H1 (cell line): ENCODE measurements around the gene HSPA12A. TPM values are rescaled to one million over a fixed set of nuclear protein-coding genes. Genes with fewer than 3 reads are reported as not detected.
A peak's percentile ranks its signal among the peaks of the same experiment; 100 is the strongest.

Experiments
- CTCF ChIA-PET: fragments of 300-600 bp; sonication (Branson Sonifier 250); formaldehyde crosslinking; loops from one replicate; lab custom pipeline; 2021; ENCODE audit not compliant: partially characterized antibody; lab: Charles Lee
- POLR2A ChIA-PET: fragments of 300-600 bp; sonication (Branson Sonifier 250); formaldehyde crosslinking; loops from one replicate; lab custom pipeline; 2021; ENCODE audit warnings: inconsistent platforms; ENCODE audit not compliant: partially characterized antibody; lab: Charles Lee
- DNase-seq, 2 experiments: peaks; one replicate each; pipeline versions ENCODE4 v3.0.0 to v3.0.0-alpha.2; 2010 to 2022; ENCODE audit warnings: low spot score in 2 of 2, low read depth in 1 of 2, mixed read lengths in 1 of 2
- FAIRE-seq: peaks from 2 replicates; lab custom pipeline; 2011; peaks lifted over from hg19 to GRCh38; lab: Jason Lieb, UNC
- H2AFZ ChIP-seq: 2 replicates; pipeline ENCODE4 v1.8.1; 2012; ENCODE audit warnings: low read length, inconsistent platforms
- H2AK5ac ChIP-seq: 2 replicates; pipeline ENCODE4 v1.6.1; 2013; ENCODE audit warnings: low read depth, low read length
- H2BK120ac ChIP-seq: replicated peaks from 2 replicates; pipeline ENCODE3; 2013; ENCODE audit warnings: low read depth, low read length, inconsistent platforms
- H2BK12ac ChIP-seq: 2 replicates; pipeline ENCODE4 v1.6.1; 2013; ENCODE audit warnings: low read depth, low read length
- H2BK15ac ChIP-seq: 2 replicates; pipeline ENCODE4 v1.6.1; 2013; ENCODE audit warnings: low read length
- H2BK20ac ChIP-seq: 2 replicates; pipeline ENCODE4 v1.6.1; 2013; ENCODE audit warnings: low read length
- H2BK5ac ChIP-seq: 2 replicates; pipeline ENCODE4 v1.6.1; 2013; ENCODE audit warnings: low read depth, low read length
- H3K14ac ChIP-seq: 2 replicates; pipeline ENCODE4 v1.6.1; 2013; ENCODE audit warnings: inconsistent platforms; ENCODE audit not compliant: insufficient read length
- H3K18ac ChIP-seq: 2 replicates; pipeline ENCODE4 v1.6.1; 2013; ENCODE audit warnings: low read length; ENCODE audit errors: extremely low read depth
- H3K23ac ChIP-seq: 2 replicates; pipeline ENCODE4 v1.6.1; 2013; ENCODE audit warnings: inconsistent platforms; ENCODE audit not compliant: insufficient read length
- H3K23me2 ChIP-seq: 2 replicates; pipeline ENCODE4 v1.6.1; 2013; ENCODE audit warnings: low read depth, low read length
- H3K27ac ChIP-seq: 2 replicates; pipeline ENCODE4 v1.6.1; 2011; ENCODE audit warnings: low read depth, low read length, inconsistent platforms
- H3K27me3 ChIP-seq, 4 experiments: replicated peaks in 1 of 4; 1 replicate in 1 of 4; 2 replicates in 3 of 4; pipeline versions ENCODE4 v1.6.1 to v1.8.1; 2011 to 2013; ENCODE audit warnings: low read length in 3 of 4, mild to moderate bottlenecking in 3 of 4, inconsistent platforms in 2 of 4, mixed read lengths in 2 of 4, moderate library complexity in 1 of 4; ENCODE audit not compliant: control insufficient read depth in 3 of 4, insufficient read depth in 3 of 4; ENCODE audit errors: extremely low read depth in 1 of 4
- H3K36me3 ChIP-seq, 4 experiments: 2 replicates each; pipeline versions ENCODE4 v1.6.1 to v1.8.1; 2011 to 2013; ENCODE audit warnings: mild to moderate bottlenecking in 4 of 4, low read length in 3 of 4, moderate library complexity in 2 of 4, control low read depth in 1 of 4, inconsistent platforms in 1 of 4; ENCODE audit not compliant: insufficient read depth in 4 of 4, control insufficient read depth in 2 of 4
- H3K4ac ChIP-seq: replicated peaks from 2 replicates; pipeline ENCODE3; 2013; ENCODE audit warnings: low read length, low read depth, mixed read lengths, inconsistent platforms; ENCODE audit not compliant: insufficient read length
- H3K4me1 ChIP-seq, 4 experiments: replicated peaks in 1 of 4; 1 replicate in 1 of 4; 2 replicates in 3 of 4; pipeline versions ENCODE4 v1.6.1 to v1.8.1; 2011 to 2013; ENCODE audit warnings: low read length in 3 of 4, inconsistent platforms in 2 of 4, mixed read lengths in 1 of 4; ENCODE audit not compliant: insufficient read depth in 4 of 4, control insufficient read depth in 3 of 4
- H3K4me2 ChIP-seq, 2 experiments: 2 replicates each; pipeline versions ENCODE4 v1.6.1 to v1.8.1; 2011 to 2013; ENCODE audit warnings: low read depth in 2 of 2, low read length in 2 of 2, control low read depth in 1 of 2, inconsistent platforms in 1 of 2, mild to moderate bottlenecking in 1 of 2; ENCODE audit not compliant: insufficient read depth in 1 of 2
- H3K4me3 ChIP-seq, 4 experiments: fragments of 200-600, 300-600 bp in 1 of 4; sonication (generic), shearing (Covaris generic), sonication (Bioruptor Twin) in 1 of 4; 2 replicates each; pipeline versions ENCODE4 v1.5.1 to v1.8.1; 2011 to 2016; ENCODE audit warnings: low read length in 4 of 4, low read depth in 3 of 4, control low read depth in 2 of 4, inconsistent platforms in 2 of 4, mild to moderate bottlenecking in 2 of 4, mixed read lengths in 1 of 4, moderate library complexity in 1 of 4; ENCODE audit not compliant: insufficient read depth in 2 of 4; ENCODE audit errors: extremely low read depth in 1 of 4
- H3K56ac ChIP-seq: replicated peaks from 2 replicates; pipeline ENCODE3; 2013; ENCODE audit warnings: low read depth, mild to moderate bottlenecking, mixed read lengths, low read length, inconsistent platforms; ENCODE audit not compliant: insufficient read length
- H3K79me1 ChIP-seq: 2 replicates; pipeline ENCODE4 v1.6.1; 2013; ENCODE audit warnings: low read depth, low read length, control low read depth
- H3K79me2 ChIP-seq, 2 experiments: 2 replicates each; pipeline versions ENCODE4 v1.6.1 to v1.8.1; 2012 to 2013; ENCODE audit warnings: low read length in 2 of 2, mild to moderate bottlenecking in 2 of 2, inconsistent platforms in 1 of 2; ENCODE audit not compliant: insufficient read depth in 2 of 2, control insufficient read depth in 1 of 2
- H3K9ac ChIP-seq, 4 experiments: replicated peaks in 1 of 4; 1 replicate in 1 of 4; 2 replicates in 3 of 4; pipeline versions ENCODE4 v1.6.1 to v1.8.1; 2011 to 2013; ENCODE audit warnings: low read depth in 3 of 4, low read length in 3 of 4, control low read depth in 2 of 4, mild to moderate bottlenecking in 2 of 4, moderate library complexity in 2 of 4, inconsistent platforms in 1 of 4; ENCODE audit errors: extremely low read depth in 1 of 4
- H3K9me3 ChIP-seq, 2 experiments: 2 replicates each; pipeline versions ENCODE4 v1.6.1 to v1.8.1; 2012 to 2013; ENCODE audit warnings: mild to moderate bottlenecking in 2 of 2, moderate library complexity in 2 of 2, control low read depth in 1 of 2, inconsistent platforms in 1 of 2, low read depth in 1 of 2, low read length in 1 of 2, mixed read lengths in 1 of 2; ENCODE audit not compliant: insufficient read depth in 2 of 2
- H4K20me1 ChIP-seq, 2 experiments: replicated peaks in 1 of 2; 2 replicates each; pipeline versions ENCODE3 to v1.8.1; 2011 to 2013; ENCODE audit warnings: inconsistent platforms in 2 of 2, low read length in 2 of 2, mild to moderate bottlenecking in 1 of 2; ENCODE audit not compliant: insufficient read depth in 2 of 2, control insufficient read depth in 1 of 2
- H4K5ac ChIP-seq: 2 replicates; pipeline ENCODE4 v1.6.1; 2013; ENCODE audit warnings: low read length, low read depth, mixed read lengths, inconsistent platforms; ENCODE audit not compliant: insufficient read length
- H4K8ac ChIP-seq: 2 replicates; pipeline ENCODE4 v1.8.0; 2013; ENCODE audit warnings: mild to moderate bottlenecking, moderate library complexity, low read length, inconsistent platforms; ENCODE audit not compliant: insufficient read depth; ENCODE audit errors: extremely low read depth
- H4K91ac ChIP-seq: replicated peaks from 2 replicates; pipeline ENCODE3; 2013; ENCODE audit warnings: low read length, mixed read lengths, inconsistent platforms; ENCODE audit not compliant: insufficient read length
- ASH2L ChIP-seq: fragments of 200-600, 300-600 bp; sonication (generic); IDR thresholded peaks from one replicate; pipeline ENCODE4 v1.7.1; 2017; ENCODE audit warnings: low read length
- CTBP2 ChIP-seq: IDR thresholded peaks from 2 replicates; pipeline ENCODE4 v1.7.0; 2011; ENCODE audit warnings: borderline replicate concordance, mild to moderate bottlenecking, moderate library complexity, mixed read lengths, low read length; ENCODE audit not compliant: insufficient read depth, insufficient read length
- RAD21 ChIP-seq, 2 experiments: IDR thresholded peaks in 1 of 2; conservative IDR thresholded peaks in 1 of 2; 2 replicates each; pipeline ENCODE4 v1.6.1; 2011; ENCODE audit warnings: low read depth in 2 of 2, low read length in 2 of 2, improper control_type of control experiment in 1 of 2, inconsistent platforms in 1 of 2, mild to moderate bottlenecking in 1 of 2, moderate library complexity in 1 of 2
- SP2 ChIP-seq: IDR thresholded peaks from 2 replicates; pipeline ENCODE4 v1.6.1; 2012; ENCODE audit warnings: mild to moderate bottlenecking, low read length, inconsistent platforms
- WGBS, 2 experiments: shearing (Covaris generic) in 1 of 2; methylation state at CpG; one replicate each; pipeline versions ENCODE4 v1.1.6 to v1.1.7; 2013 to 2015; ENCODE audit warnings: low lambda C conversion rate in 2 of 2, mixed read lengths in 2 of 2, inconsistent platforms in 1 of 2, low coverage in 1 of 2, missing lambda C conversion rate in 1 of 2; ENCODE audit not compliant: insufficient replicate concordance in 2 of 2, insufficient coverage in 1 of 2, insufficient read length in 1 of 2; ENCODE audit errors: extremely low coverage in 1 of 2, missing lambda C conversion rate in 1 of 2; 5-methylcytosine and 5-hydroxymethylcytosine counted together
- polyA plus RNA-seq, 7 experiments: library from polyadenylated mRNA; depleted of rRNA in 3 of 7; stranded (reverse) in 5 of 7; unstranded in 2 of 7; fragments of >200 nt in 5 of 7; fragments of 200-250 nt in 2 of 7; gene quantifications; 1 replicate in 5 of 7; 2 replicates in 1 of 7; 4 replicates in 1 of 7; pipeline versions ENCODE4 v1.2.1 to v1.2.3, GENCODE V29; 2011 to 2013; ENCODE audit warnings: missing spikeins in 2 of 7, mixed read lengths in 2 of 7
- total RNA-seq: library from RNA; stranded (reverse); fragmentation: NEBNext Ultra II Directional; extraction: Animal tissue kit (Norgen Biotek cat#: 25700); gene quantifications from 2 replicates; pipeline ENCODE4 v1.2.1, GENCODE V29; 2021
- TF ChIP-seq, protein P1 (sequence below), 3 experiments: IDR thresholded peaks; 1 replicate in 2 of 3; 2 replicates in 1 of 3; pipeline versions ENCODE4 v1.5.1 to v1.6.1; 2011; ENCODE audit warnings: low read length in 3 of 3, mild to moderate bottlenecking in 3 of 3, inconsistent platforms in 2 of 3, low read depth in 1 of 3, moderate library complexity in 1 of 3; ENCODE audit not compliant: insufficient read depth in 1 of 3; ENCODE audit errors: control extremely low read depth in 1 of 3

Gene HSPA12A
- total and polyA plus RNA-seq, 2 of the 8 experiments (the other 6 are each of a cell fraction or from before 2014, with no cell fraction given): 3.1 to 6.9 TPM

DNA sequence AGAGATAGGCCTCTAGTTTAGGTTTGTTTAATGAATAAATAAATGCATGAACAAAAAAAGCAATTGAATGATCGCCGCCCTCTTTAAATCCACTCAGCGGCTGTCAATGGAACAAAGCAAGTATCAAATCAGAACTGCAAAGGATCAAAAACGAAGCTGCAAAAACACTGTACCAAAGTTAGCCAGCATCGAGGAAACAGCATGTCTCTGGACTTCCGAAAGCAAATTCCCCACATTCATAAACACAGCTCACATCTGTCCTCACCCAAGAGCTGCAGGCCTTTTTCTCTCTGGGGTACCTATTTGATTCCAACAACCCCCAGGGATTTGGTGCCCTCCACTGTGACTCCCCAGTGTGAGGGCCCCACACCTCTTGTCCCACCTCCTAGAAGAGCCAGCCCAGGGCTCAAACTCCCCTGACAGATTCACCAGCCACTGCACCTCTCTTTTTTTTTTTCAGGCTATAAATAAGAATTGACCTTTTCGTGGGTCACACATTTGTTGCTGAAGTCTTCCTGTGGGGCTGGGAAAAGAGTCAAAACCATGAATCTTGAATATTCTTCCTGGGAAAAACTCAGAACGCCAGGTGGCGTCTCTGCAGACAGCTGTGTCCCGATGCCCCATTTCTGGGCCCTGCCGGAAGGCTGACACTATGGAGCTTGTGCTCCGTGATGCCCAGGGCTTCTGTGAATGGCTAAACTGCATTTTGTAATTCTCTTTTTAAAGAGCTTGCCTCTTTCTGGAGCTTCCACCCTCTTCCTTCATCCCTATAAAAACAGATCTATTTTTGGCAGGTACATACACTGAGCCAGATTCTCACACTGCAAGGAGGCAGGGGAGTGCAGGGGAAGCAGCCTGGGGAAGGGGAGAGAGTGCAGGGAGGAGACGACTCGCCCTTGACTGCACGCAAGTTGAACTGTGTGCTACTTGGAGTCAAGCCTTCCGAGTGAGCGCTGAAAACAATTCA is 51.7 kb downstream of the HSPA12A start:
- Histone ChIP-seq H2AK5ac (no peak overlapping the region), H3K79me2 (no peaks in the 10 kb centered on the region), H3K4me3 (peak overlapping the region in 3 of 4 experiments; percentile 19 to 33 (median 21); a peak in 2 of 8 replicates), H4K91ac (no peak overlapping the region), H2AFZ (no peak overlapping the region; the same call in 1 of the 2 replicates), H3K4me1 (peaks cover 4 to 17% (median 8%) of the 10 kb centered on the region in 4 experiments; a peak in 6 of 7 replicates), H3K27ac (no peak overlapping the region), H4K8ac (no peak overlapping the region), H3K36me3 (no peaks in the 10 kb centered on the region), H3K4ac (no peak overlapping the region), H2BK5ac (no peak overlapping the region), H3K18ac (peak overlapping the region; percentile 15; the same call in 1 of the 2 replicates), H3K4me2 (peak overlapping the region; percentile 29 to 33; a peak in 2 of 4 replicates), H3K23ac (no peak overlapping the region), H4K5ac (no peak overlapping the region), H3K27me3 (no peaks in the 10 kb centered on the region; a peak in 3 of 7 replicates), H3K14ac (no peak overlapping the region), H2BK15ac (no peak overlapping the region), H3K56ac (no peak overlapping the region), H3K9me3 (no peaks in the 10 kb centered on the region), H2BK12ac (peak overlapping the region; percentile 6; the same call in 1 of the 2 replicates), H4K20me1 (no peaks in the 10 kb centered on the region), H3K79me1 (no peaks in the 10 kb centered on the region), H2BK120ac (no peak overlapping the region), H2BK20ac (0 out of 2 replicates have a peak overlapping the region, but pooled peaks have one; percentile 3), H3K23me2 (no peaks in the 10 kb centered on the region), H3K9ac (no peak overlapping the region)
- CTCF ChIA-PET: interaction anchor here (0.6 to 12.9 kb wide), 32 partner anchors 9 to 487 kb away, joined by 3 to 223 read pairs (median 4); partner anchors contain the start of gene HSPA12A
- WGBS, 2 experiments: 59% methylated on average over 17 of the region's 17 CpGs; no CpG with 5 or more reads in 1 of the 2 experiments
- DNase-seq (peak in 1 of 2 experiments; percentile 57), FAIRE-seq (no peak)
- TF ChIP-seq CTBP2: peak; percentile 68
- TF ChIP-seq ASH2L: peak; percentile 54
- peak; percentile 49 to 60 for TF ChIP-seq RAD21 (IDR thresholded peaks at IDR 0.05 in 1 of 2, conservative IDR thresholded peaks at IDR 0.05 in 1 of 2; ENCODE audit: low read depth in 2 of 2, low read length in 2 of 2)
- TF ChIP-seq, protein P1, sequence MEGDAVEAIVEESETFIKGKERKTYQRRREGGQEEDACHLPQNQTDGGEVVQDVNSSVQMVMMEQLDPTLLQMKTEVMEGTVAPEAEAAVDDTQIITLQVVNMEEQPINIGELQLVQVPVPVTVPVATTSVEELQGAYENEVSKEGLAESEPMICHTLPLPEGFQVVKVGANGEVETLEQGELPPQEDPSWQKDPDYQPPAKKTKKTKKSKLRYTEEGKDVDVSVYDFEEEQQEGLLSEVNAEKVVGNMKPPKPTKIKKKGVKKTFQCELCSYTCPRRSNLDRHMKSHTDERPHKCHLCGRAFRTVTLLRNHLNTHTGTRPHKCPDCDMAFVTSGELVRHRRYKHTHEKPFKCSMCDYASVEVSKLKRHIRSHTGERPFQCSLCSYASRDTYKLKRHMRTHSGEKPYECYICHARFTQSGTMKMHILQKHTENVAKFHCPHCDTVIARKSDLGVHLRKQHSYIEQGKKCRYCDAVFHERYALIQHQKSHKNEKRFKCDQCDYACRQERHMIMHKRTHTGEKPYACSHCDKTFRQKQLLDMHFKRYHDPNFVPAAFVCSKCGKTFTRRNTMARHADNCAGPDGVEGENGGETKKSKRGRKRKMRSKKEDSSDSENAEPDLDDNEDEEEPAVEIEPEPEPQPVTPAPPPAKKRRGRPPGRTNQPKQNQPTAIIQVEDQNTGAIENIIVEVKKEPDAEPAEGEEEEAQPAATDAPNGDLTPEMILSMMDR (IDR thresholded peaks at IDR 0.05; ENCODE audit: control extremely low read depth in 1 of 3, insufficient read depth in 1 of 3, low read depth in 1 of 3, low read length in 3 of 3): peak; percentile 45 to 62 (median 46)
- TF ChIP-seq SP2: no peak
- POLR2A ChIA-PET: interaction anchor here (1.0 kb wide), 1 partner anchor 15 kb away, joined by 4 read pairs; no protein-coding TSS in a partner anchor
